Measurements from ENCODE around the gene MTG1. TPM values are rescaled to one million over a fixed set of nuclear protein-coding genes. Genes with fewer than 3 reads are reported as not detected.

The MTG1 gene
- total RNA-seq, 1 experiment from 2014 or later: 83.3 TPM

GRCh38 chr10:133379152-133379800 lies 14.7 kb upstream of the MTG1 start, which contains the start of gene PAOX:
PAOX (plus strand) TSS chr10:133379262; CDS start chr10:133379317, 55 bp downstream.
- CTCF ChIA-PET: no interaction called here
- DNase-seq (ENCODE audit: low spot score): no peak
- POLR2A ChIA-PET (ENCODE audit: low non-redundant PET): no interaction called here
- Histone ChIP-seq H3K9me3 (ENCODE audit: low read depth, low read length, poor library complexity, severe bottlenecking) (no peaks in the 10 kb centered on the region), H3K4me1 (ENCODE audit: insufficient read depth, low read length, poor library complexity, severe bottlenecking) (peaks cover 5% of the 10 kb centered on the region), H3K4me3 (ENCODE audit: low read depth, low read length, poor library complexity, severe bottlenecking) (peak within 1 kb of the TSS; percentile 64), H3K36me3 (ENCODE audit: insufficient read depth, low read length, poor library complexity, severe bottlenecking) (no peaks in the 10 kb centered on the region), H3K27ac (ENCODE audit: low read depth, low read length, poor library complexity, severe bottlenecking) (no peak within 1 kb of the TSS), H3K27me3 (replicated peaks; ENCODE audit: insufficient read depth, low read depth, low read length, poor library complexity) (no peaks in the 10 kb centered on the region)
- BruUV-seq (replicated peaks): no TSS peak
- TF ChIP-seq EZH2 (IDR thresholded peaks at IDR 0.05; ENCODE audit: borderline replicate concordance, low read depth, low read length, poor library complexity, severe bottlenecking) (no peak), CTCF (conservative IDR thresholded peaks at IDR 0.05; ENCODE audit: low read depth, low read length) (no peak)
- intact Hi-C loops (cut with micrococcal nuclease; ENCODE audit: unreplicated experiment): no loop called here

- ChIA-PET CTCF (no interaction called here), POLR2A (ENCODE audit: low non-redundant PET) (no interaction called here)
- no peaks in the 10 kb centered on the region for H3K9me3 ChIP-seq (ENCODE audit: low read depth, low read length, poor library complexity, severe bottlenecking)
- TF ChIP-seq CTCF (conservative IDR thresholded peaks at IDR 0.05; ENCODE audit: low read depth, low read length): no peak
- no peak for TF ChIP-seq EZH2 (IDR thresholded peaks at IDR 0.05; ENCODE audit: borderline replicate concordance, low read depth, low read length, poor library complexity, severe bottlenecking)
- H3K27me3 ChIP-seq (replicated peaks; ENCODE audit: insufficient read depth, low read depth, low read length, poor library complexity): no peaks in the 10 kb centered on the region
- peak overlapping the region; percentile 51 for H3K4me3 ChIP-seq (ENCODE audit: low read depth, low read length, poor library complexity, severe bottlenecking)
- intact Hi-C loops (cut with micrococcal nuclease; ENCODE audit: unreplicated experiment): no loop called here
- H3K4me1 ChIP-seq (ENCODE audit: insufficient read depth, low read length, poor library complexity, severe bottlenecking): peaks cover 5% of the 10 kb centered on the region
- no peak for DNase-seq (ENCODE audit: low spot score)
- BruUV-seq (replicated peaks): no TSS peak
- no peaks in the 10 kb centered on the region for H3K36me3 ChIP-seq (ENCODE audit: insufficient read depth, low read length, poor library complexity, severe bottlenecking)
- H3K27ac ChIP-seq (ENCODE audit: low read depth, low read length, poor library complexity, severe bottlenecking): no peak overlapping the region
Measured at GRCh38 chr10:133379801-133380666, 13.9 kb upstream of the MTG1 start.

DNA sequence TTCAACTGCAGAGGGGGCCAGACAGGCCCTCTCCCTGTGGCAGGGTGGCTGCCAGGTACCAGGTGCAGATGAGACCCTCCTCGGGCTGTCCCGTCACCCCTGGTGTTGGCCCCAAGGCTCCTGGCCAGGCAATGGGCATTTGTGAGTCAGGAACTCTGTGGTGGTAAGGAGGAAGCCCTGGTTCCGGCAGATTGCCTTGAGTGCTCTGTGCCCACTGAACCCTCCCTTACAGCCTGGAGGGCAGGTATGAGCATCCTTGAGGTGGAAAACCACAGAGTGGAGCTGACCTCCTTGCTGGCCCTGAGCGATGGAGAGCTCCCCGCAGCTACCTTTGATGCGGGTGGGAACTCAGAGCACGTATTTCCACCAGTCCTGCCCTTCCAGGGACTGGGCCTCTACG lies 12.9 kb upstream of the MTG1 start:
- BruUV-seq (replicated peaks): no TSS peak
- Histone ChIP-seq H3K4me3 (ENCODE audit: low read depth, low read length, poor library complexity, severe bottlenecking) (no peak overlapping the region), H3K36me3 (ENCODE audit: insufficient read depth, low read length, poor library complexity, severe bottlenecking) (no peaks in the 10 kb centered on the region), H3K4me1 (ENCODE audit: insufficient read depth, low read length, poor library complexity, severe bottlenecking) (peaks cover 5% of the 10 kb centered on the region), H3K27ac (ENCODE audit: low read depth, low read length, poor library complexity, severe bottlenecking) (no peak overlapping the region), H3K9me3 (ENCODE audit: low read depth, low read length, poor library complexity, severe bottlenecking) (no peaks in the 10 kb centered on the region), H3K27me3 (replicated peaks; ENCODE audit: insufficient read depth, low read depth, low read length, poor library complexity) (no peaks in the 10 kb centered on the region)
- TF ChIP-seq EZH2 (IDR thresholded peaks at IDR 0.05; ENCODE audit: borderline replicate concordance, low read depth, low read length, poor library complexity, severe bottlenecking): no peak
- no peak for TF ChIP-seq CTCF (conservative IDR thresholded peaks at IDR 0.05; ENCODE audit: low read depth, low read length)
- CTCF ChIA-PET: no interaction called here
- intact Hi-C loops (cut with micrococcal nuclease; ENCODE audit: unreplicated experiment): no loop called here
- DNase-seq (ENCODE audit: low spot score): no peak
- POLR2A ChIA-PET (ENCODE audit: low non-redundant PET): no interaction called here
